K562 (cell line): Measurements from ENCODE around the gene SC5D.

Experiments used
- GTF2F1 ChIP-seq: IDR thresholded peaks from 2 replicates; pipeline ENCODE4 v1.6.1; 2011; ENCODE audit warnings: low read depth, low read length, improper control_type of control experiment
- HMG20A ChIP-seq: fragments of 450-650 bp; formaldehyde crosslinking; conservative IDR thresholded peaks from 2 replicates; pipeline ENCODE4 v1.4.0; 2020; ENCODE audit warnings: mild to moderate bottlenecking, mixed read lengths
- MAFK ChIP-seq: IDR thresholded peaks from 2 replicates; pipeline ENCODE4 v1.6.1; 2011; ENCODE audit warnings: low read length, improper control_type of control experiment
- NFYB ChIP-seq: IDR thresholded peaks from 2 replicates; pipeline ENCODE4 v1.6.1; 2011; ENCODE audit warnings: mild to moderate bottlenecking, moderate library complexity; ENCODE audit not compliant: insufficient read length; ENCODE audit errors: extremely low read depth
- RFX5 ChIP-seq: IDR thresholded peaks from 2 replicates; pipeline ENCODE4 v1.6.1; 2011; ENCODE audit warnings: low read depth, mild to moderate bottlenecking, improper control_type of control experiment, low read length
- ZNF274 ChIP-seq: IDR thresholded peaks from 2 replicates; pipeline ENCODE4 v1.6.1; 2011; ENCODE audit warnings: low read depth, mild to moderate bottlenecking, low read length, moderate library complexity, borderline replicate concordance
- ZZZ3 ChIP-seq: fragments of 450-650 bp; IDR thresholded peaks from 2 replicates; pipeline ENCODE4 v1.6.1; 2016; ENCODE audit warnings: antibody characterized with exemption, mild to moderate bottlenecking, moderate library complexity

- TF ChIP-seq NFYB, result no peak
- TF ChIP-seq MAFK, result no peak
- TF ChIP-seq HMG20A (CRISPR knock-in tag), result no peak
- TF ChIP-seq GTF2F1, result no peak
- no peak for TF ChIP-seq ZZZ3
- no peak for TF ChIP-seq ZNF274
- no peak for TF ChIP-seq RFX5
Observed at GRCh38 chr11:121282886-121283502, 9.6 kb upstream of the SC5D start.
